HG03575 (cell line): Measurements from ENCODE around the gene SSH2.
"Not testable (repeated sequence)": the region's sequence is repeated elsewhere in the genome, so short reads cannot be mapped to it uniquely, and the experiment has no call there.

Experiments
- ATAC-seq: cut with Tn5 transposase; IDR thresholded peaks from one replicate; pipeline ENCODE4 v1.9.1; 2021; ENCODE audit not compliant: unreplicated experiment, insufficient number of reproducible peaks, low FRiP score; ENCODE audit errors: extremely low read depth

SSH2 gene

DNA sequence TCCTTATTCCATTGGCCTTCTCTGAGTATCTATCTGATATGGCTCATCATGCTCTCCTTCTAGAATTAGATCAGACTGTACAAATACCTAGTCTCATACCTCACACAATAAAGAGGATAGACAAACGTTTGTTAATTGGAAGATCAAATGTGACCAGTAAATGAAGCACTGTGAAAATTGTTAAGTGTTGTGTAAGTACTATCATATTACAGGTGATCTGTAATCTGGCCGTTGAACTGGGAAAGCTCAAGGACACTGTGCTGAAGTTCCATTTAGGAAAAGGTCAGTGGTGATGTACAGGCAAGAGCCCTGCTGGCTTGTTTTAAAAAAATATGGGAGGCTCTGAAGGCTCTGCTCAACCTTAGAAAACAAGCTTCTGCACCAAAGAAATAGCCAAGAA lies 268.8 kb downstream of the SSH2 start:
- ATAC-seq = no peak

DNA sequence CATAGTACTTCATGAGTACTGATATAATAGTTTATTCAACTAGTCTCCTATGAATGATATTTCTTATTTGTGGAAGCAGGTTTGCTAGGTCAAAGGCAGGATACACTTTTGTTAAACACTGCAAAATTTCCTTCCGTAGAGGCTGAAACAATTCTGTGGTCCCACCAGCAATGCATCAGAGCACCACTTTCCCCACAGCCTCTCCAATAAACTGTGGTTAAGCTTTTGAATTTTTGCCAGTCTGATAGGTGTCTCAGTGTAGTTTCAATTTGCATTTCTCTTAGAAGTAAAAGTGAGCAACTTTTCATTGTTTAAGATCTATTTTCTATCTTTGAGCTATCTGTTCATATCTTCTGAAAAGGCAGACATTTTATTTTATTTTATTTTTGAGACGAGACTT lies 270.9 kb downstream of the SSH2 start:
- ATAC-seq = no peak

DNA sequence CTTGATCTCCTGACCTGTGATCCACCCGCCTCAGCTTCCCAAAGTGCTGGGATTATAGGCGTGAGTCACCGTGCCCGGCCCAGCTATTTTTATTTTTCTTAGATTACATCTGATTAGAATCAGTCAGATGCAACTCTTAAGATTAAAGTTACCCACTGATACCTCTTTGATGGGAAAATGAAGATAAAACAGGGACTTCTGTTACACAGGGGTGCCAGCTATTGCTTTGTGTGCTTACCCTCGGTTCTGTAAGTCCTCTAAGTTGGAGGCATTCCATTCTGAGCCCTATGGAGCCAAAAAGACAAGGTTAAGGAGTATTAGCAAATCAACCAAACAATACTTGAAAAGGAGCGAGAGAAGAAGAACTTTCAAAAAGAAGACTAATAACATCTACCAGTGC lies 274.7 kb downstream of the SSH2 start:
- no peak for ATAC-seq

DNA sequence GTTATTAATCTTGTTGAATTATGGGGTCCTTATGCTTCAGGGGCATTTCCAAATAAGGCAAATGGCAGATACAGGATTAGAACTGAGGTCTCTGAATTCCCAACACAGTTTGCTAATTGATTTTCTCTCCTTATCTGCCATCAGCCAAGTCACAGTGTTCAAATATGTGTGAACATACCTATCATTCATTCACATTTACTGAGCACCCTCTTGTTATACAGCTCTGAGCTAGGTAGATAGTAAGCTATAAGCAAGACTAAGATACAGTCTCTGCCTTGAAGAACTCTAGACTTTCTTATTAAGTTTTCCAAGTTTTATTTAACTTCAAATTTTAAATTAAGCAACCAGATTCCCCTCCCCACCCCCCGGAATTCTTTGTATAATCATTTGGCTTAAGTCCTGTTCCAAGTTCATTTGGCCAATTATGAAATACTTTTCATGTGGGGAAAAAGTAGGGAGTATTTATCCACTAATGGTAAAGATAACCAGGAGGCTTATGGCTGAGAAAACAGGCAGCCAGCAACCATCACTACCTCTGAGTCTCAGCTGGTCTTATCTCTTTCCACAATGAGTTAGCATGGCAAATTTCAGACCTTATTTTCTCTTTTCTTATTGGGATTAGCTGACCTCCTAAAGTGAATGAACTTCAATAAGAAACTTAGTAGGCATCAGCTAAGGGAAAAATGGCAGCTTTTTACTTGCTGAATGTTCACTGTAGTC lies 275.9 kb downstream of the SSH2 start:
- ATAC-seq = no peak

DNA sequence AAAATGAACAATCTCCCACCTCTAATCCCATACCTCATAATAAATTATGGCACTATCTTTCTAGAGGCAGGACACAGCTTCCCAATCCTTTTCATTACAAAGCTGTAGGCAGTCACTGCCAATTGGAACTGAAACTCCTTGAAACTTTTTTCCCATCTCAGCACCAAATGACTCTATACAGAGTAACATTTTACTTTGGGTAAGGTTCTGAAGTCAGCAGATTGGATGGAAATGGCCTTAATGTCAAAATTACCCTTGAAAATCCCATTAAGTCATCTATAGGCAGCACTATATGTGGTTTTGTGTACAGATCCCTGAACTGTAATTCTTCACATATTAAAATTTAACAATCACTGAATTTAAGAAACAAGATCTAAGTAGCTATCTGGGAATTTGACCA lies 277.1 kb downstream of the SSH2 start:
- no peak for ATAC-seq

DNA sequence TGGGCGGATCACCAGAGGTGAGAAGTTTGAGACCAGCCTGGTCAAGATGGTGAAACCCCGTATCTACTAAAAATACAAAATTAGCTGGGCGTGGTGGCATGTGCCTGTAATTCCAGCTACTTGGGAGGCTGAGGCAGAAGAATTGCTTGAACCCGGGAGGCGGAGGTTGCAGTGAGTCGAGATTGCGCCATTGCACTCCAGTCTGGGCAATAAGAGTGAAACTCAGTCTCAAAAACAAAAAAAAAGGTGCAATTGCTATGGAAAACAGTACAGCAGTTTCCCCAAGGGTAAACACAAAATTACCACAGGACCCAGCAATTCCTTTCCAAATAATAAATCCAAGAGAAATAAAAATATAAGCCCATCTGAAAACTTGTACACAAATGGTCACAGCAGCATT lies 278.1 kb downstream of the SSH2 start:
- not testable (repeated sequence) for ATAC-seq

DNA sequence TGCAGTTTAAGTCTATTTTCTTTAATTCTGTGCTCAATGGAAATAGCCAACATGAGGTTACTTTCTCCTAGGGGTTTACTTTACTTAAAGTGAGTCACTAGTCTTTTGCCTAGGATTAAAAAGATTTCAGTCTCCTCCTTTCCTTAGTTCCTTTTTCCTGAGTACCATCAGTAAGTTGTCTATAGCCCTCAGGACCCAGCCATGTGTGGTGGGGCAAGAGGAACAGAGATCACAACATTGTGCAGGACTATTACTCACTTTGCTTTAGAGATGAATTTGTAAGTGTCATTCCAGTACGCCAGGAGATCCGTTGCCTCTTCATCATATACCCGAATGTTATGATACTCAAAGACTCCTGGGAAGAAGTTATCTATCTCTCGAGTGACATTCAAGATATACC lies 279.6 kb downstream of the SSH2 start:
- no peak for ATAC-seq

DNA sequence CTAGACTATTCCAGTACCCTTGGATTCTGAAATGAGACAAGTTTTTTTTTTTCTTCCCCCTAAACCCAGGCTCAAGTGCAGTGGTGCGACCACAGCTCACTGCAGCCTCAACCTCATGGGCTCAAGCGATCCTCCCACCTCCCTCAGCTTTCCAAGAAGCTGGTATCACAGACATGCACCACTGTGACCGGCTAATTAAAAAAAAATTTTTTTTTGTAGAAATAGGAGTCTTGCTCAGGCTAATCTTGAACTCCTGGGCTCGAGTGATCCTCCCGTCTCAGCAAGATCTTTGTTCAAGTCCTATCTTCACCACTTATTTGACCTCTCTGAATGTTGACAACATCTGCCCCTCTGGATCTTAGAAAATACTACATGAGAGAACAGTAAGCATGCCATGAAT lies 280.7 kb downstream of the SSH2 start:
- no peak for ATAC-seq

DNA sequence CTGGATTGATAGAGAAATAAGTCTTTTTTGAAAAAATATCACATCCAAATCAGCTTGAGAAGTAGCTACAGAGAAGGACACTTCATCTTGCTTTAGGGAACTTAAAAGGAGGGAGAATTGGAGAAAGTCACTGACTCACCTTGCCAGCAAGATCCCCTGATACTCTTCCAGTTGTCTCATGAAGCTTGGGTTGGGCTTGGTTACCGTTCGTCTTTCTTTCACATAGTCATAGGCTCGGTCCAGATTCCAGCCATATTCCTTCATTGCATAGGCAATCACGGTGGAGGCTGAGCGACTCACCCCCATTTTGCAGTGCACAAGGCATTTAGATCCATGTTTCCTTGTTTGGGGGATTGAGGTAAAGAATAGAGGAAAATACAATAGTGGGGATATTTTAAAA lies 282.0 kb downstream of the SSH2 start:
- ATAC-seq = no peak

DNA sequence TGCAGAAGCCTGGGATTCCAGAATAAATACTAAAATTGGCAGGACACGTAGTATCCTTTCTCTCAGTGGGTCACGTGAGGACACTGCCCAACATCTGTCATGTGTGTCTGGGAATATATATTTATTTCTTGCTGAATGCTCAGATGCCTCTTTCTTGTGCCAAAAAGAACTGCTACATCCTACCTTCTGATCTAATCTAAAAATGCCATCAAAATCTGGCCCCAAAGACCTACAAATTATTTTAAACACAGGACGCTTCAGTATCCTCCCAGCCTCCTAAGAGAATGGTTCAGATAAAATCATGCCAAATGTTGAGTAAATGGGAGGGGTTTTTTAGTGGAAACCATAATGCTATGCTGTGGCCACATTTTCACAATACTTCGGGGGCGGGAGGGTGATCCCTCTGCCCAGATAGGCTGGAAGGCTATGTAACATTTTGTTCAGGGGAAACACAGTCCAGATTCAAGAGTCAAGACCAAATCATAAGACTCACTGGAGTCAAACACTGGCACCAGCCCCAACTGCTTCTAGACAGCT lies 284.4 kb downstream of the SSH2 start:
- ATAC-seq = no peak

DNA sequence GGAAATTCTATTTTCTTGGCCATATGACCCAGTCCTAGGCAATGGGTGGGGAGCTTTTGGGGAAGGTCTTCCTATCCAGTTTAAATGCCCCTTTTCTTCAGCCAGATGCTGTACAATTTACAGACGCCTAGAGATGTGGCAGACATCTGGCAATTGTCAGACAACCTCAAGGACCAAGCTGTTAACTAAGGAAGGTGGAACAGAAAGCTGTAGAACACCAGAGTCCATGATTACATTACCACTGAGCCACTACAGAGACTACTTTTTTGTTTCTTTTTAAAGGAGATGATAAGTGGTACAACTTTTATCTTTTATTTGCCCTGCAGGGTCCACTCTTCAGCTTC lies 286.2 kb downstream of the SSH2 start:
- ATAC-seq = no peak

DNA sequence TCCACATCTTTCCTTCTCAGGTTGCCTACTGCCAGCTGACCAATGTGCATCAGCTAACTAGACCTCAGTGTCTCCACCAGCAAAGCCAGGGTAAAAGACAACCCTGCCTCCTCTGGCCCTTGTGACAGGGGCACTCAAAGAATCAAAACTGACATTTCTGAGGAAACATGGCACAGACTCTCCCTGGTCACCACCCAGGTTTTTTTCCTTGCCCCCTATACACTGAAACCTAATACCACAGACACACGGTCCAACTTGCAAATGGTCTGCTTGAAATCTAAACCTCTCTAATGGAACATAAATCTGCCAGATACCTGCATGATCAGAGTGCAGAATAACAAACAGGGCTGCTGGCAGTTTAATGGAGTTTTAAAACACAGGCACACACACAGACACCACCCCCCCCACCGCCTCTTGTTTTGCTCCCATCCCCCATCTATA lies 287.8 kb downstream of the SSH2 start:
- ATAC-seq = no peak

DNA sequence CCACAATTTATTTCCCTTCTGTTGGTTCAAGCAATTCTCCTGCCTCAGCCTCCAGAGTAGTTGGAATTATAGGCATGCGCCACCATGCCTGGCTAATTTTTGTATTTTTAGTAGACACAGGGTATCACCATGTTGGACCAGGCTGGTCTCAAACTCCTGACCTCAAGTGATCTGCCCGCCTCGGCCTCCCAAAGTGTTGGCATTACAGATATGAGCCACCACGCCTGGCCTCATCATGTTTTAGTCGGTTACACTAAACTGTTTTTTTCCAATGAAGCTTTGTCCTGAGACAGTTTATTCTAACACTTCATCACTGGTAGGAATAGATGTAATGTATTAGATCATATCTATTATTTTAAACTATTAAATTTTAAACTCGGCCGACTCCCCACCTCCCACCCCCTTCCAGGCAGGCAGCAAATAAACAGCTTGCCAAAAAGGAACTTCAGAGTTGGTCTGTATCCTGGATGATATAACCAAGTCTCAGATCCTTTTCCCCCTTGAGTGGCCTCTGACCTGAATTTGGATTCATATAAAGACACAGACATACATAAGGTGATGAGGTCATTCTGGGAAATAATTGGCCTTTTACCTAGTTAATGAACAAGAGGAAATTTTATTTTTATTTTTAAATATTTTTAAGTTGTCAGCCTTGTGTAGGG lies 288.9 kb downstream of the SSH2 start:
- ATAC-seq = no peak

DNA sequence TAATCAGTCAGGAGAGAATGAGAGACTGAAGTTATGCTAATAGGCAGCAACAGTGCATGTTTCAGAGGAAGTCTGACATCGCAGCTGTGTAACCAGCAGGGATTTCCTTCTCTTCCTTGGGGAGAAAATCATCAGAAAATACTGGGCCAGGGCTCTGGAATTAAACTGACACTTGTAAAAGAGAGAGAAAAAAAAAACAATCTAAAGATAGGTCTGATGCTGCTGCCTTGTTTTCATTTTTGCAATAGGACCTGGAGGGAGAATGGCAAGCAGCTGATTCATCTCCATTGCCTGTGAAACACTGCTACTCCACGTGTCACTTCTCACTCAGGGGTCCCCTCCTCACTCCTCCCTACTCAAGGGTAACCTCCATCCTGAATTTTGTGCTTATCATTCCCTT lies 289.6 kb downstream of the SSH2 start:
- ATAC-seq = no peak

DNA sequence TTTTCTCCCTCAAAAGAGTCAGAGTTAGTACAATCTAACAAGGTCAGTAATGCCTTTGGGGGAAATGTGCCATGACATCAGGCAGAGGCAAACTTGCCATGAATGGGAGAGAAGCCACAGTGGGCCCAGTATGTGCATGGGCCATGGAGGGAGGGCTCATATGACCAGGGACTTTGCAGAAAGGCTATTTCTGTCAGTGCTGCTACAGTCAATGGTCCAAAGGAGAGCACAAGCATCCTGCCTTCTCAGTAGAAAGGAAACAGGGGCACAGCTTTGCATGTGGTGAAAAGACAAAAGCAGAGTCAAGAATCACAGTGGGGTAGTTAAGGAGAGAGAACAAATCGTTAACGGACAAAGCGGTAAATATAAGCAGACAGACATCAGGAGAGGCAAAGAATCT lies 296.1 kb downstream of the SSH2 start:
- ATAC-seq = no peak

DNA sequence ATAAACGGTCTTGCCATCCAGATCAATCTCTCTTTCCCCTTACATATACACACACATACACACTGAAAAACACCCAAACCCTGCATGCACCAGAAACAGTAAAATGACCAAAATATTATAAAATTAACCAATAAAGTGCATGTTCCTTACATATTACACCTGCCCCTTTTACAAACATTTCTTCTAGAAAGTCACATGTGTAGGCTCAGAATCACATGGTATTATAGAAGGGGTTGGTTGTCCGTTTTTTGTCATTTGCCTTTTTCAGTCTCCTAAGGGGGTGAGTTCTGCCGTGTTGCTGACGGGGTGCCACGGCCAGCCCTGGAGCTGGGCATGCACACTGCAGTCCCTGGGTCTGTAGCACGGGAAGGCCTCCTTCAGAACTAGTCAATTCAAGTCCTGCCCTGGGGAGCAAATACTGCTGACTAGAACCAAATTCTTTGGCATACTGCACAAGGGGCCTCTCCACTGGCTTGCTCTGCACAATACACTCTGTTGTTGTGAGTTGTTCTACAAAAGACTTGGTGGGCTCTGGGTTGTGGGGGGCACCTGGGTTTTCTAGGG lies 299.3 kb downstream of the SSH2 start:
- no peak for ATAC-seq

DNA sequence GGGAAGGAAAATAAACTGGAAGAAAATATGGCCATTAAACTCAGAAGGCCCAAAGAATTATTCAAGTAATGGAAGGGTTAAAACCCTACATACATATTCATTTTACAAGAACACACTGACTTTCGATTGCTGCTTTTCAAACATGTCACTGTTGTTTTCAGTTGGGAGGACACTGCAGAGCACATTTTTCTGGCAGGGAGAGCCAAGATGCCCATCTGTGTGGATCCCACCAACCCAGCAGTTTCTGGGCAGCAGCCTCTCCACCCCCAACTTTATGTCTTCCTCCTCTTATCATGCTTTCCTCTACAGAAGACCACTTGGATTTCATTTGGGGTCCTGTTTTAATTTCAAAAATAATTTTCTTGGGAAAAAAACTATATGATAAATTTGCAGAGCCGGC lies 300.2 kb downstream of the SSH2 start:
- ATAC-seq = no peak

DNA sequence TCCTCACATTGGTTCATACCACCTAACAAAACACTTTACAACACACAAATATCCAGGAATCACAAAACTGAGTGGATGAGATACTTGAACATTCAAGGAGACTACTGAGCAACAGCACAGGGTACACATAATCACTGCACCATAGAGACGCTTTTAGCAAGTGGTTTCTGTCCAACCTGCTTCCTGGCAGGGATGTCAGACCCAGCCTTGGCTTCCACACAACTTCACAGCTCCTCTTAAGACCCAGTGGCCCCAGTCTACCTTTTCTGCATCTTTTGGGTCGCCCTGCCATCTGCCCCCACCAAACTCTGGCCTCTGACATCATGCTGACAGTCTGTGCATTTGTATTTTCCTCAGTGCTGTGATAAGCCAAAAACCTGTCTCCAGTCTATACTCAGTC lies 301.4 kb downstream of the SSH2 start:
- no peak for ATAC-seq

DNA sequence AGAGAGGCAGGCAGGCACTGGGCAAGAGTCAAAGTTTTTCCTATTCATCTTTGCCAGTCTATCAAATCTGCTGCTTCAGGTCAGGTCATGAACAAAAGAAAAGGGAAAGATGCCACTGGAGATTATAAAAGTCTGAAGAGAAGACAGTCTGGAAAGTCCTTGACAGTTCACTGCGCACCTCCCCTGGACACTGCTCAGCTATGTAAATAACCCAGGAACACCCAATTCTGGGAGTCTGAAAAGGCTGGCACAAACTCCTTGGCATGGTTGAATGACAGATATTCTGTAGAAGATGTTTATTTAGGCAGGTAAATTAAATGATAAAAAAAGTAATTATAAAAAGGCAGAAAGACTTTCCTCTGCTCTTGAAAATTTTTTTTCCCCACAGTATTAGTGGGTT lies 302.1 kb downstream of the SSH2 start:
- ATAC-seq = no peak

DNA sequence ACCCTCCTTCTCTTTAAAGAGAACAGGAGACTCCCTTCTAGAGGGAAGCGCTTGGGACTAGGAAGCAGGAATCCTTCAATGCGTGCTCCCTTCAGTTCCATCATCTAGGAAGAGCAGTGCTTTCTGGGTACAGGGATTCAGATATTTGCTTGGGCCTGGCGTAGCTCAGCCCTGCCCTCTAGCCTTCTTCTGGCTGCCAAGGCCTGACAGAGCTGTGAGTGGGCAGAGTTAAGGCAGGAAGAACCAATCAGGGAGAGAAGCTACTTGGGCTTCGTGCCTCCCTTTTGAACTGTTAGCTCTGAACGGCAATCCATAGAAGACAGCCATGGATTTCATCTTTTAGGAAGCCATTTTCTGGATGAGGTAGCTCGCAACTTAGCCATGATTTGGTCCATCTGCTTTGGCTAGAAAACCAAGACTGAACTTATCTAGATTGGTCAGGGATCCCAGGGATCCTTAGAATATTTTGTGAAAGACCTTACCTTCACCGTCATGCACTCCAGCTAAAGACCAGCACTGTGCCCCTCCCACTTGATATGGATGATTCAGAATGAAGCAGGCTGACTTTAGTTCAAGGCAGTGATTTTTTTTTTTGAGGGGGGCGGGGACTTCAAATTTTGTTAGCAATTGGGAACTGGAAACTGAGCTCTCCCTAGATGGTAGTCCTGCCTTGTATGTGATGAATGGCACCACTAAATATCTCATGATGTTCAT lies 304.8 kb downstream of the SSH2 start:
- ATAC-seq = no peak
